Measurements from ENCODE around the gene C5. TPM values are rescaled to one million over a fixed set of nuclear protein-coding genes. Genes with fewer than 3 reads are reported as not detected.

The C5 gene
- total RNA-seq, 1 experiment from 2014 or later, result 0.66 TPM

- no peak overlapping the region for H3K4me3 ChIP-seq (replicated peaks in 1 of 2; ENCODE audit: low read depth in 1 of 2, low read length in 2 of 2)
- H3K9me3 ChIP-seq (ENCODE audit: control insufficient read depth in 1 of 2, insufficient read depth in 1 of 2, low read depth in 1 of 2, low read length in 2 of 2), result no peaks in the 10 kb centered on the region
- no peak for ATAC-seq
- H3K4me1 ChIP-seq (ENCODE audit: control insufficient read depth in 1 of 2, insufficient read depth in 2 of 2, low read length in 2 of 2), result no peaks in the 10 kb centered on the region
- H4K20me1 ChIP-seq (ENCODE audit: insufficient read depth), result no peaks in the 10 kb centered on the region
- H3K9ac ChIP-seq (ENCODE audit: low read length), result no peak overlapping the region
- no peaks in the 10 kb centered on the region for H3K36me3 ChIP-seq (ENCODE audit: control insufficient read depth in 1 of 2, insufficient read depth in 2 of 2, low read length in 2 of 2)
- no peaks in the 10 kb centered on the region for H3K79me2 ChIP-seq (ENCODE audit: insufficient read depth, low read length)
- intact Hi-C loops (cut with micrococcal nuclease), result no loop called here
- CTCF ChIA-PET, result interaction anchor here (3.1 kb wide), 1 partner anchor 11 kb away, joined by 7 read pairs; no protein-coding TSS in a partner anchor
- no peak overlapping the region for H3K27ac ChIP-seq (ENCODE audit: low read depth, low read length)
- RAD21 ChIA-PET (ENCODE audit: low non-redundant PET in 1 of 2, low total read pairs in 2 of 2, uncharacterized antibody in 2 of 2, unreplicated experiment in 2 of 2), result no interaction called here
- POLR2A ChIA-PET, result no interaction called here
- BruUV-seq (replicated peaks), result no TSS peak
- H3K9me2 ChIP-seq (ENCODE audit: insufficient read depth), result no peaks in the 10 kb centered on the region
- no peak for TF ChIP-seq SIN3A (IDR thresholded peaks at IDR 0.05; ENCODE audit: low read depth)
- TF ChIP-seq POLR2AphosphoS5 (IDR thresholded peaks at IDR 0.05; ENCODE audit: low read depth, low read length), result no peak
- no peak for TF ChIP-seq EGR1 (IDR thresholded peaks at IDR 0.05; ENCODE audit: low read depth)
- TF ChIP-seq FOSL1 (IDR thresholded peaks at IDR 0.05; ENCODE audit: low read depth), result no peak
- TF ChIP-seq SP1 (IDR thresholded peaks at IDR 0.05; ENCODE audit: low read depth), result no peak
- TF ChIP-seq CTCF (IDR thresholded peaks at IDR 0.05 in 2 of 3, conservative IDR thresholded peaks at IDR 0.05 in 1 of 3; ENCODE audit: borderline replicate concordance in 1 of 3, insufficient read depth in 1 of 3, low read depth in 2 of 3, low read length in 2 of 3), result no peak
- TF ChIP-seq CBX3 (IDR thresholded peaks at IDR 0.05; ENCODE audit: low read depth), result no peak
- no peak for TF ChIP-seq MAX (IDR thresholded peaks at IDR 0.05)
- TF ChIP-seq EZH2phosphoT487 (IDR thresholded peaks at IDR 0.05; ENCODE audit: borderline replicate concordance), result no peak
- no peak for TF ChIP-seq ZBTB33 (IDR thresholded peaks at IDR 0.05; ENCODE audit: extremely low read depth, insufficient replicate concordance, low read length)
- TF ChIP-seq JUND (IDR thresholded peaks at IDR 0.05), result no peak
- no peak for TF ChIP-seq RAD21 (IDR thresholded peaks at IDR 0.05; ENCODE audit: low read depth)
- TF ChIP-seq ATF3 (IDR thresholded peaks at IDR 0.05), result no peak
- TF ChIP-seq EZH2 (IDR thresholded peaks at IDR 0.05), result no peak
- no peak for TF ChIP-seq ELF1 (IDR thresholded peaks at IDR 0.05; ENCODE audit: borderline replicate concordance, low read depth)
- TF ChIP-seq CEBPB (IDR thresholded peaks at IDR 0.05; ENCODE audit: low read depth), result no peak
- TF ChIP-seq REST (IDR thresholded peaks at IDR 0.05; ENCODE audit: low read depth), result no peak
- TF ChIP-seq ZFX (IDR thresholded peaks at IDR 0.05), result no peak
- no peak for TF ChIP-seq POLR2A (IDR thresholded peaks at IDR 0.05; ENCODE audit: borderline replicate concordance, extremely low read depth, insufficient read depth, insufficient read length)
- H2AFZ ChIP-seq (ENCODE audit: low read depth, low read length, poor library complexity, severe bottlenecking), result no peak overlapping the region
- no peak for DNase-seq (ENCODE audit: low read depth, low spot score)
- H3K4me2 ChIP-seq (ENCODE audit: low read length), result no peak overlapping the region
- no peaks in the 10 kb centered on the region for H3K27me3 ChIP-seq (ENCODE audit: insufficient read depth, low read length)
Measured at GRCh38 chr9:120996409-120996808, 53.7 kb downstream of the C5 start.

All from HCT116 (cell line).